ENCODE measurements around the gene CD320. TPM values are rescaled to one million over a fixed set of nuclear protein-coding genes. Genes with fewer than 3 reads are reported as not detected.
"Not testable (repeated sequence)": the region's sequence is repeated elsewhere in the genome, so short reads cannot be mapped to it uniquely, and the experiment has no call there.

CD320 gene
- total and polyA plus RNA-seq, 10 of the 15 experiments (the other 5 are each of a cell fraction or from before 2014, with no cell fraction given) = 1.1 to 134 (median 46.5) TPM

GRCh38 chr19:8349629-8350372 lies 41.6 kb upstream of the CD320 start:
- H3K27ac ChIP-seq (ENCODE audit: control insufficient read depth, insufficient read depth); H3K9ac ChIP-seq (ENCODE audit: control insufficient read depth, insufficient read depth, low read length); BruUV-seq (replicated peaks); H3K4me1 ChIP-seq (ENCODE audit: control insufficient read depth, insufficient read depth, low read length); ATAC-seq; H2AFZ ChIP-seq (ENCODE audit: control insufficient read depth, low read depth, low read length); FAIRE-seq; H3K9me3 ChIP-seq (replicated peaks; ENCODE audit: control insufficient read depth, insufficient read depth, low read length); H3K27me3 ChIP-seq (replicated peaks in 1 of 2; ENCODE audit: control insufficient read depth in 2 of 2, insufficient read depth in 2 of 2, low read length in 1 of 2); H4K20me1 ChIP-seq (ENCODE audit: control insufficient read depth, insufficient read depth); H3K79me2 ChIP-seq (ENCODE audit: control insufficient read depth, insufficient read depth, low read length); SMC1A ChIA-PET (ENCODE audit: uncharacterized antibody, unreplicated experiment); POLR2A ChIA-PET; H3K4me2 ChIP-seq (ENCODE audit: control insufficient read depth, insufficient read depth); RAD21 ChIA-PET (ENCODE audit: unreplicated experiment); H3K4me3 ChIP-seq; DNase-seq (ENCODE audit: low read depth, low spot score); H3K36me3 ChIP-seq (ENCODE audit: control insufficient read depth in 2 of 2, insufficient read depth in 2 of 2, low read length in 1 of 2); in situ Hi-C loops (cut with MboI): not testable (repeated sequence)
- intact Hi-C loops (cut with micrococcal nuclease; ENCODE audit: unreplicated experiment) = loop anchor here (5.0 kb wide), 1 partner anchor 232 kb away; no protein-coding TSS in a partner anchor
- 24% methylated on average over 8 of the region's 8 CpGs for WGBS (ENCODE audit: insufficient coverage, insufficient replicate concordance, low lambda C conversion rate, missing lambda C conversion rate)
- CTCF ChIA-PET = interaction anchor here (0.6 kb wide), 1 partner anchor 142 kb away, joined by 3 read pairs; no protein-coding TSS in a partner anchor
- peak in 1 of 2 experiments; percentile 76; a peak in 2 of 4 replicates for TF ChIP-seq ETV6 (conservative IDR thresholded peaks at IDR 0.05 in 1 of 2, IDR thresholded peaks at IDR 0.05 in 1 of 2; ENCODE audit: borderline replicate concordance in 1 of 2, low read depth in 1 of 2)

- SMC1A ChIA-PET (ENCODE audit: uncharacterized antibody, unreplicated experiment) = no interaction called here
- CTCF ChIA-PET = interaction anchor here (1.3 to 1.9 kb wide), 2 partner anchors 10 to 153 kb away, joined by 3 to 5 read pairs; no protein-coding TSS in a partner anchor
- Histone ChIP-seq H3K36me3 (ENCODE audit: control insufficient read depth in 2 of 2, insufficient read depth in 2 of 2, low read length in 1 of 2) (no peaks in the 10 kb centered on the region), H3K4me2 (ENCODE audit: control insufficient read depth, insufficient read depth) (peak overlapping the region; percentile 92; the same call in 1 of the 2 replicates), H3K79me2 (ENCODE audit: control insufficient read depth, insufficient read depth, low read length) (no peaks in the 10 kb centered on the region), H3K27me3 (replicated peaks in 1 of 2; ENCODE audit: control insufficient read depth in 2 of 2, insufficient read depth in 2 of 2, low read length in 1 of 2) (no peaks in the 10 kb centered on the region; a peak in 2 of 4 replicates), H2AFZ (ENCODE audit: control insufficient read depth, low read depth, low read length) (peak overlapping the region; percentile 63; the same call in 1 of the 2 replicates), H4K20me1 (ENCODE audit: control insufficient read depth, insufficient read depth) (no peaks in the 10 kb centered on the region), H3K9me3 (replicated peaks; ENCODE audit: control insufficient read depth, insufficient read depth, low read length) (no peaks in the 10 kb centered on the region), H3K27ac (ENCODE audit: control insufficient read depth, insufficient read depth) (no peak overlapping the region), H3K4me3 (no peak overlapping the region), H3K4me1 (ENCODE audit: control insufficient read depth, insufficient read depth, low read length) (peaks cover 3% of the 10 kb centered on the region), H3K9ac (ENCODE audit: control insufficient read depth, insufficient read depth, low read length) (no peak overlapping the region)
- WGBS (ENCODE audit: insufficient coverage, insufficient replicate concordance, low lambda C conversion rate, missing lambda C conversion rate) = 36% methylated on average over 11 of the region's 11 CpGs
- in situ Hi-C loops (cut with MboI) (no loop called here), intact Hi-C loops (cut with micrococcal nuclease; ENCODE audit: unreplicated experiment) (no loop called here)
- no peak for FAIRE-seq
- no TSS peak for BruUV-seq (replicated peaks)
- POLR2A ChIA-PET = interaction anchor here (1.0 kb wide), 1 partner anchor 103 kb away, joined by 3 read pairs; no protein-coding TSS in a partner anchor
- RAD21 ChIA-PET (ENCODE audit: unreplicated experiment) = no interaction called here
- no peak for DNase-seq (ENCODE audit: low read depth, low spot score)
- no peak for ATAC-seq
- TF ChIP-seq CREM (IDR thresholded peaks at IDR 0.05; ENCODE audit: low read depth) = no peak
- no peak for TF ChIP-seq IRF4 (IDR thresholded peaks at IDR 0.05; ENCODE audit: low read depth, low read length)
- TF ChIP-seq E2F4 (IDR thresholded peaks at IDR 0.05; ENCODE audit: low read depth, low read length) = no peak
- TF ChIP-seq ZNF24 (IDR thresholded peaks at IDR 0.05) = no peak
- TF ChIP-seq BACH1 (IDR thresholded peaks at IDR 0.05; ENCODE audit: borderline replicate concordance) = no peak
- TF ChIP-seq ZBTB33 (IDR thresholded peaks at IDR 0.05) = no peak
- TF ChIP-seq GABPA (IDR thresholded peaks at IDR 0.05; ENCODE audit: low read depth) = no peak
- no peak for TF ChIP-seq USF2 (IDR thresholded peaks at IDR 0.05; ENCODE audit: borderline replicate concordance, low read depth, low read length)
- TF ChIP-seq MYB (IDR thresholded peaks at IDR 0.05; ENCODE audit: borderline replicate concordance, low read depth, low read length) = no peak
- no peak for TF ChIP-seq RAD51 (IDR thresholded peaks at IDR 0.05)
- no peak for TF ChIP-seq SREBF1 (IDR thresholded peaks at IDR 0.05; ENCODE audit: low read length)
- no peak for TF ChIP-seq ETV6 (conservative IDR thresholded peaks at IDR 0.05 in 1 of 2, IDR thresholded peaks at IDR 0.05 in 1 of 2; ENCODE audit: borderline replicate concordance in 1 of 2, low read depth in 1 of 2)
- TF ChIP-seq TCF7 (IDR thresholded peaks at IDR 0.05; ENCODE audit: borderline replicate concordance) = no peak
Observed at GRCh38 chr19:8343483-8343844, 35.3 kb upstream of the CD320 start.
